Measurements from ENCODE around the gene CTRL. TPM values are rescaled to one million over a fixed set of nuclear protein-coding genes. Genes with fewer than 3 reads are reported as not detected.
"Not testable (repeated sequence)": the region's sequence is repeated elsewhere in the genome, so short reads cannot be mapped to it uniquely, and the experiment has no call there.

CTRL gene
- total RNA-seq, 2 experiments from 2014 or later = 3.8 to 3.9 TPM

- peak; percentile 59 for DNase-seq
- peak; percentile 66 for ATAC-seq
- Mint-ChIP-seq H3K27me3 (no peaks in the 10 kb centered on the region), H3K27ac (peak overlapping the region; percentile 59), H3K4me1 (ENCODE audit: low read depth) (peaks cover 33% of the 10 kb centered on the region), H3K9me3 (no peaks in the 10 kb centered on the region), H3K4me3 (no peak overlapping the region), H3K36me3 (ENCODE audit: low read depth) (peaks cover 28% of the 10 kb centered on the region)
- ChIA-PET POLR2A (interaction anchor here (0.7 to 1.8 kb wide), 8 partner anchors 10 to 109 kb away, joined by 3 to 6 read pairs (median 3); partner anchors contain the start of gene CTRL), CTCF (interaction anchor here (0.6 to 4.4 kb wide), 29 partner anchors 9 to 196 kb away, joined by 3 to 21 read pairs (median 4); partner anchors contain the start of genes DPEP2NB and NRN1L)
- TF ChIP-seq CTCF (IDR thresholded peaks at IDR 0.05) = peak; percentile 61
- intact Hi-C loops (cut with micrococcal nuclease) = no loop called here
Measured at GRCh38 chr16:67942200-67942509, 10.5 kb upstream of the CTRL start.

- Mint-ChIP-seq H3K4me1 (ENCODE audit: low read depth) (peaks cover 36% of the 10 kb centered on the region), H3K27me3 (no peaks in the 10 kb centered on the region), H3K9me3 (no peaks in the 10 kb centered on the region), H3K27ac (peak overlapping the region; percentile 62), H3K4me3 (no peak overlapping the region), H3K36me3 (ENCODE audit: low read depth) (peaks cover 33% of the 10 kb centered on the region)
- no peak for TF ChIP-seq CTCF (IDR thresholded peaks at IDR 0.05)
- ChIA-PET CTCF (interaction anchor here (0.6 to 4.4 kb wide), 33 partner anchors 9 to 421 kb away, joined by 3 to 21 read pairs (median 4); partner anchors contain the start of gene NRN1L), POLR2A (interaction anchor here (0.7 to 1.8 kb wide), 9 partner anchors 10 to 108 kb away, joined by 3 to 6 read pairs (median 3); partner anchors contain the start of gene CTRL)
- intact Hi-C loops (cut with micrococcal nuclease) = no loop called here
- ATAC-seq (no peak), DNase-seq (no peak)
Measured at GRCh38 chr16:67941469-67942199, 10.0 kb upstream of the CTRL start.

- intact Hi-C loops (cut with micrococcal nuclease) = no loop called here
- H3K9me3 Mint-ChIP-seq = no peaks in the 10 kb centered on the region
- DNase-seq (no peak), ATAC-seq (no peak)
- H3K4me1 Mint-ChIP-seq (ENCODE audit: low read depth) = peaks cover 36% of the 10 kb centered on the region
- peak overlapping the region; percentile 36 for H3K4me3 Mint-ChIP-seq
- peak overlapping the region; percentile 70 for H3K27ac Mint-ChIP-seq
- POLR2A ChIA-PET = interaction anchor here (0.7 to 1.8 kb wide), 9 partner anchors 10 to 277 kb away, joined by 3 to 6 read pairs (median 3); partner anchors contain the start of genes PSKH1 and TSNAXIP1
- H3K36me3 Mint-ChIP-seq (ENCODE audit: low read depth) = peaks cover 37% of the 10 kb centered on the region
- CTCF ChIA-PET = interaction anchor here (0.6 to 4.4 kb wide), 21 partner anchors 10 to 420 kb away, joined by 3 to 21 read pairs (median 4); partner anchors contain the start of gene NRN1L
- no peak for TF ChIP-seq CTCF (IDR thresholded peaks at IDR 0.05)
- H3K27me3 Mint-ChIP-seq = no peaks in the 10 kb centered on the region
Measured at GRCh38 chr16:67940446-67941089, 8.9 kb upstream of the CTRL start.

GRCh38 chr16:67939507-67940445, 8.1 kb upstream of the CTRL start:
- POLR2A ChIA-PET = interaction anchor here (0.7 to 1.6 kb wide), 10 partner anchors 9 to 278 kb away, joined by 3 to 6 read pairs (median 3); partner anchors contain the start of genes NFATC3, PSKH1 and TSNAXIP1

GRCh38 chr16:67937713-67938112, 6.1 kb upstream of the CTRL start:
- H3K27me3 Mint-ChIP-seq, H3K9me3 Mint-ChIP-seq, DNase-seq, ATAC-seq: not testable (repeated sequence)
- intact Hi-C loops (cut with micrococcal nuclease) = loop anchor here (10.0 kb wide), 1 partner anchor 273 kb away; the partner anchor contains the start of genes ACD, C16orf86, ENKD1 and PARD6A
- H3K4me1 Mint-ChIP-seq (ENCODE audit: low read depth) = peaks cover 55% of the 10 kb centered on the region
- H3K36me3 Mint-ChIP-seq (ENCODE audit: low read depth) = peaks cover 59% of the 10 kb centered on the region
- H3K4me3 Mint-ChIP-seq = peak overlapping the region; percentile 97
- ChIA-PET CTCF (interaction anchor here (1.6 to 5.1 kb wide), 3 partner anchors 45 to 122 kb away, joined by 8 to 24 read pairs (median 16); partner anchors contain the start of gene PSKH1), POLR2A (interaction anchor here (2.5 to 3.8 kb wide), 3 partner anchors 28 to 142 kb away, joined by 7 to 26 read pairs (median 12); partner anchors contain the start of genes DDX28 and DUS2)
- H3K27ac Mint-ChIP-seq = peak overlapping the region; percentile 100

More at GRCh38 chr16:67939507-67940445, 8.1 kb upstream of the CTRL start:
- Mint-ChIP-seq H3K36me3 (ENCODE audit: low read depth) (peaks cover 45% of the 10 kb centered on the region), H3K9me3 (no peaks in the 10 kb centered on the region), H3K4me1 (ENCODE audit: low read depth) (peaks cover 44% of the 10 kb centered on the region), H3K27ac (peak overlapping the region; percentile 70), H3K27me3 (no peaks in the 10 kb centered on the region), H3K4me3 (peak overlapping the region; percentile 36)
- peak; percentile 17 for ATAC-seq
- intact Hi-C loops (cut with micrococcal nuclease) = loop anchor here (10.0 kb wide), 1 partner anchor 275 kb away; the partner anchor contains the start of genes ACD, C16orf86, ENKD1 and PARD6A
- TF ChIP-seq CTCF (IDR thresholded peaks at IDR 0.05) = no peak
- DNase-seq = peak; percentile 78
- CTCF ChIA-PET = interaction anchor here (0.6 to 4.4 kb wide), 17 partner anchors 11 to 419 kb away, joined by 3 to 21 read pairs (median 5); partner anchors contain the start of gene NRN1L
